Neural progenitor cell (in vitro differentiated cells): Measurements from ENCODE around the gene AQP4.

Experiments used
- CTCF ChIP-seq: fragments of 200-600 bp; sonication (generic); IDR thresholded peaks from 2 replicates; pipeline ENCODE4 v1.5.1; 2017; ENCODE audit warnings: antibody characterized with exemption, mild to moderate bottlenecking
- EZH2 ChIP-seq: fragments of 200-600 bp; sonication (generic); IDR thresholded peaks from 2 replicates; pipeline ENCODE4 v1.6.1; 2017; ENCODE audit warnings: antibody characterized with exemption, mild to moderate bottlenecking, moderate library complexity
- EZH2phosphoT487 ChIP-seq: fragments of 200-600 bp; sonication (generic); IDR thresholded peaks from 2 replicates; pipeline ENCODE4 v1.6.1; 2017; ENCODE audit warnings: antibody characterized with exemption

- TF ChIP-seq CTCF, result no peak
- TF ChIP-seq EZH2, result no peak
- TF ChIP-seq EZH2phosphoT487, result no peak
Measured at GRCh38 chr18:26806224-26806623, 59.3 kb downstream of the AQP4 start.
